ENCODE results near the gene GPR33.

DNA sequence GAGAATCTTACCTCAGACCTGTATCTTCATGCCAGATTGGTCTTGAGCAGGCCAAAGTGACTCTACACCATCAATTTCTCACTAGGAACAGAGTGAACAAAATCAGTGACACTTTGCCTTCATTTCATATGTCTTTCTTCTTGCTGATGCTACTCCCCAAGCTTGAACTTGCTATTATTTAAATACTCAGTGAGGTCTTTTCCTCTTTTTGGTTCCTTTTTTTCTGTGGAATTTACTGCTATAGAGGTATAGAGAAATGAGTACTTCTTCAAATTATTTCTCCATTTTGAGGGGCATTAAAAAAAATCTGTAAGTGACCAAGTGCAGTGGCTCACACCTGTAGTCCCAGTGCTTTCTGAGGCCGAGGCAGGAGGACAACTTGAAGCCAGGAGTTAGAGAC lies at the start of gene GPR33:
- no peak for TF ChIP-seq POLR2A (IDR thresholded peaks at IDR 0.05)
- TF ChIP-seq, protein P1, sequence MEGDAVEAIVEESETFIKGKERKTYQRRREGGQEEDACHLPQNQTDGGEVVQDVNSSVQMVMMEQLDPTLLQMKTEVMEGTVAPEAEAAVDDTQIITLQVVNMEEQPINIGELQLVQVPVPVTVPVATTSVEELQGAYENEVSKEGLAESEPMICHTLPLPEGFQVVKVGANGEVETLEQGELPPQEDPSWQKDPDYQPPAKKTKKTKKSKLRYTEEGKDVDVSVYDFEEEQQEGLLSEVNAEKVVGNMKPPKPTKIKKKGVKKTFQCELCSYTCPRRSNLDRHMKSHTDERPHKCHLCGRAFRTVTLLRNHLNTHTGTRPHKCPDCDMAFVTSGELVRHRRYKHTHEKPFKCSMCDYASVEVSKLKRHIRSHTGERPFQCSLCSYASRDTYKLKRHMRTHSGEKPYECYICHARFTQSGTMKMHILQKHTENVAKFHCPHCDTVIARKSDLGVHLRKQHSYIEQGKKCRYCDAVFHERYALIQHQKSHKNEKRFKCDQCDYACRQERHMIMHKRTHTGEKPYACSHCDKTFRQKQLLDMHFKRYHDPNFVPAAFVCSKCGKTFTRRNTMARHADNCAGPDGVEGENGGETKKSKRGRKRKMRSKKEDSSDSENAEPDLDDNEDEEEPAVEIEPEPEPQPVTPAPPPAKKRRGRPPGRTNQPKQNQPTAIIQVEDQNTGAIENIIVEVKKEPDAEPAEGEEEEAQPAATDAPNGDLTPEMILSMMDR (IDR thresholded peaks at IDR 0.05): no peak
